HG03521 (cell line): ENCODE results near the gene TPPP.
"Not testable (repeated sequence)": the region's sequence is repeated elsewhere in the genome, so short reads cannot be mapped to it uniquely, and the experiment has no call there.

Experiments
- ATAC-seq: cut with Tn5 transposase; IDR thresholded peaks from one replicate; pipeline ENCODE4 v1.9.1; 2021; ENCODE audit warnings: mild to moderate bottlenecking, moderate library complexity; ENCODE audit not compliant: unreplicated experiment

TPPP gene

DNA sequence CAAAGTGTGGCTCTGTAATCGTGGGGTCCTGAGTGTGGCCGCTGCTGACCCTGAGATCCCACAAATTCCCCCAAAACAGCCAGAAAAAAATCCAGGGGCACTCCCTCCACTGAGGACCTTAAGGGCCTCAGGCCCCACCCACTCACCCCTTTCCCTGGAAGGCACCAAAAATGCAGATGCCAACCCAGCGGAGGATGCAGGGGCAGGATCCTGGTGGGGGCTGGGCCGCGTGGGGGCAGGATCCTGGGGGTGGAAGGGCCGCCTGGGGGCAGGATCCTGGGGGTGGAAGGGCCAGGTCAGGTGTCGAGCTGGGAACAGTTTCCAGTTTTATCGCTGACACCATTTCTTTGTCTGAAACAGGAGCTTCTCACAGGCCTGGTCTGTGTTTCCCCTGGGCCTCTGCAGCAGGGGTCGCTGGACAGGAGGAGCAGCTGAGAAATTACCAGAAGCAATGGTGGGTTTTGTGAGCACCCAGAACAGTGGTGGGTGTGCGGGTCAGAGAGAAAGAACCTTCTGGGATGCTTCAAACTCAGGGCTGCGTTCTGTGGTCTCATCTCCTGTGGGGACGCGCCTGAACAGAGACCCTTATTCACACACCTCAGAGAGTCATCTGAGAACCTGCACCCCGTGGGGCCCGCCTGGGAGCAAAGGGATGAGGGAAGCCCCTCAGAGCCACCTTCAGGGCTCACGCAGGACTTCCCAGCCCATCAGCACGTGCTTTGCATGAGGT, 13.8 kb downstream of the TPPP start:
- not testable (repeated sequence) for ATAC-seq

DNA sequence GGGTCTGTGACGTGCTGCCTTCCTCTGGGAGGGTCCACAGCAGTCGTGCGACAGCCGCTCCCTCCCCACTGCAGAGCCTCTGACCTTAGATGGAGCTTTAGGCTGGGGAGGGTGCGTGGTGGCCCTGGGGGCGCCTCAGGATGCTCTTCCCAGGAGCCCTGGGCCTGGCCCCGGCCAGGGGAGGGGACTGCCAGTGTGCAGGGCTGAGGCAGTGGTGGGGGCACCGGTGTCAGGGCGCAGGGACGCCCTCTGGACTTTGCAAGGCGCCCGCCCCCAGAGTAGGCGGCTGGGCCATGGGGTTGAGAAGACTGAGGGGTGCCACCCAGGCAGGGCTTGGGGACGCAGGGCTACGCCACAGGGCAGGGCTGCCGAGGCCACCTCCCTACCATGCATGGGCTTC, 14.6 kb downstream of the TPPP start:
- ATAC-seq = not testable (repeated sequence)

DNA sequence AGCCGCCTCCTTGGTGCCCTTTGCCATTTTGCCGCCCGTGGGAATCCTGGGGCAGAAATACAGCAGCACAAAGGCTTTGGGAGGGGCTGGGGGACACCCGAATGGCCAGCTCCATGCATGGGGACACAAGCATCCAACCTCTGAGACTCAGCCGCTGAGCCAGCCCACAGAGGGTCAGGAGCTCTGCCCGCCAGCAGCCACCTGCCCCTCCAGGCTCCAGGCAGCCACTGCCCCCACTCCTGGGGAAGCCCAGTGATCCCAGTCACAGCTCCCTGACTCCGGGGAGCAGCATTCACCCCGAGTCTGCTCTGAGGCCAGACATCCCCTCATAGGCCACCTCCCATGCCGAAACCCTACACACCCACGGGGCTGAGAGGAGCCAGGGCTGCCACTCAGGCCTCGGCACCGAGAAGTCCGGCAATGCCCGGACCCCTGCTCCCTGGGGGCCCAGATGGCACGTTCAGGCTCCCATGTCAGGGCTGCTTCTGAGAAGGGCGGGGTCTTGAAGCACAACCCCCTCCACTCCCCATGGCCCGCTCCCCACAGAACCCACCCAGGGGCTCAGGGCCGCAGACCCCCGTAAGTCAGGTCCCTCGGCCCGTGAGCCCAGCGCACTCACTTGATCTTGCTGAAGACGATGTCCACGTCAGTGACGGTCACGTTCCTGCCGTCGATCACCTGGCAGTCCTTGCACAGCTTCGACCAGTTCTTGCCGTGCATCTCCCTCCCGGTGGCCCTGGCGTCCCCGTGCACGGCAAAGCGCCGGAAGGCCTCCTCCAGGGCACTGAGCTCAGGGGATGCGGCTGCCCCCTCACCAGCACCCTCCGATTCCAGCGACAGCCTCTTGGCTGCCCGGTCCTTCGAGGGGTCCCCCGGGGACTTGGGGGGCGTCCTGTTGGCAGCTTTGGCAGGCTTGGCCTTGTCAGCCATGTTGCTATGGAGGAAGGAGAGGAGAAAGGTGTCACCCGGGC, 15.7 kb downstream of the TPPP start:
- ATAC-seq = no peak

DNA sequence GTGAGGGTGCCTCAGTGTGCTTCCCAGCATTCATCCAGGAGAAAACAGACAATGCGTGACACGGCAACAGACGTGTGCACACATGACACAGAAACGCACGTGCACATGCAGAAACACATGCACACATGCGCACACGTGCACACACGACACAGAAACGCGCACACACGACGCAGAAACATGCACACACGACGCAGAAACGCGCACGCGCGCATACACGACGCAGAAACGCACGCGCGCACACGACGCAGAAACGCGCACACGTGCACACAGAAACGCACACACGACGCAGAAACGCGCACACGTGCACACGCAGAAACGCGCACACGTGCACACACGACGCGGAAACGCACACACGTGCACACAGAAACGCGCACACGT, 16.5 kb downstream of the TPPP start:
- ATAC-seq = no peak

DNA sequence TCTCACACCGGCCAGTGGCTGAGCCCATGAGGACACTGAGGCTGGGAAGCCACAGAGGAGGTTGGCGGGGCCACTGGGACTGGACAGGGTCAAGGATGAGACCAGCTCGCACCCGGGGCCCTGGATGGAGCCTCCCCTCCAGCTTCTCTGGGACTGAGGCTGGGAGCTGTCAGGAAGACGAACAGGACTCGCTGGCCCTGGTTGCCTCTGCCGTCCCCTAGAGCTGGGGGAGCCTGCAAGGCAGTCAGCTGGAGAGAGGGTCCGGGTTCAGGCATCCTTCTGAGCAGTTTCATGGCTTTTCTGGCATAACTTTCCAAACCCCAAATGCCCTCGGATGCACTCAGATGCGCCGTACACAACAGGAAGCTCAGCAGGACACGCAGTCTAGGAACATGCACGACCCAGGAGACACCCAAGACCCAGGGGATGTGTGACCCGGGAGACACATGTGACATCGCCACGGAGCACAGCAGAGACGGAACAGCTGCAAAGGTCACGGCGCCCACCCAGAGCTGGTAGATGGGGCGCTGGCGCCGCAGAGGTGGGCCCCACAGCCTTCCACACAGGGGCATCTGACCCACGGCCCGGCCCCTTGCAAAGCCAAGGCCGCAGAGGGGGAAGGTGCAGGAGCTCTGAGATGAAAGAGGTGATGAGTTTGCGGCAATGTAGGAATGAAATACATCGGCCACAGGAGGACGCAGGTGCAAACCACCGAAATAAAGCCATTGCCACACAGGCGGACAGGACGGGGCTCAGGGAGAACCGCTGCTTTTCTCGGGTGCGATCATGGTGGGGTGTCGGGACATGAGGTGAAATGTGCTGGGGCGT, 17.1 kb downstream of the TPPP start:
- ATAC-seq = no peak

DNA sequence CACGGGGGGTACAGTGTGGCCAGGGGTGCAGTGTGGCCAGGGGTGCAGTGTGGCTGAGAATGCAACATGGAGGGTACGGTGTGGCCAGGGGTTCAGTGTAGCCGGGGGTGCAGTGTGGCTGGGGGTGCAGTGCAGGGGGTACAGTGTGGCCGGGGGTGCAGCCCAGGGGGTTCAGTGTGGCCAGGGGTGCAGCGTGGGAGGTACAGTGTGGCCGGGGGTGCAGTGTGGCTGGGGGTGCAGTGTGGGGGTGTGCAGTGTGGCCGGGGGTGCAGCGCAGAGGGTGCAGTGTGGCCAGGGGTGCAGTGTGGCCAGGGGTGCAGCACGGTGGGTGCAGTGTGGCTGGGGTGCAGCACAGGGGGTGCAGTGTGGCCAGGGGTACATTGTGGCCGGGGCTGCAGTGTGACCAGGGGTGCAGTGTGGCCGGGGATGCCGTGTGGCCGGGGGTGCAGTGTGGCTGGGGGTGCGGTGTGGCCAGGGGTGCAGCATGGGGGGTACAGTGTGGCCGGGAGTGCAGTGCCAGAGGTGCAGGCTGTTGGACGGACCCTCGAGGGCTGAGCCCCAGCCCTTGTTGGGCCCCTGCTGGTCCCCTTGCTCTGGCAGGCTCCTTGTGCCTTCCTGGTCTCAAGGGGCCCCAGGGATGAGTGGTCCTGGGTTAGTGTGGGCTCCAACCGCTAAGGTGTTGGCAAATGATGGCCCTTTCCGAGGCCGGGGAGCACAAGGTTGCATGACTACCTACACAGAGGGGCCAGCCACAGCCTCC, 17.9 kb downstream of the TPPP start:
- no peak for ATAC-seq

DNA sequence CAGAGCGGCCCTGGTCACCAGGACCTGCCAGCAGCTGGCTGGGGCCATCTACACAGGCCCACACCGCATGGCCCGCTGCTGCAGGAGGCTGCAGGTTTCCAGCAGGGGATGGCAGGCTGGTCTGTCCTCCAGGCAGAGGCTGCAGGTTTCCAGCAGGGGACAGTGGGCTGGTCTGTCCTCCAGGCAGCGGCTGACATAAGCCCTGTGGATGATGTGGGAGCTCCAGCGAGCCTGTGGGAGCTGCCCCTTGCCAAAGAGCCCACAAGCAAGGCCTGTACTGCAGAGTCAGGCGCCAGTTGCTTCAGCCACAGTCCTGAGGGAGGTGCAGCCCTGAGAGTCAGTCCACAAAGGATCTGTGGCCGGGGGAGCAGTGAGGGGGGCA, 18.5 kb downstream of the TPPP start:
- no peak for ATAC-seq

DNA sequence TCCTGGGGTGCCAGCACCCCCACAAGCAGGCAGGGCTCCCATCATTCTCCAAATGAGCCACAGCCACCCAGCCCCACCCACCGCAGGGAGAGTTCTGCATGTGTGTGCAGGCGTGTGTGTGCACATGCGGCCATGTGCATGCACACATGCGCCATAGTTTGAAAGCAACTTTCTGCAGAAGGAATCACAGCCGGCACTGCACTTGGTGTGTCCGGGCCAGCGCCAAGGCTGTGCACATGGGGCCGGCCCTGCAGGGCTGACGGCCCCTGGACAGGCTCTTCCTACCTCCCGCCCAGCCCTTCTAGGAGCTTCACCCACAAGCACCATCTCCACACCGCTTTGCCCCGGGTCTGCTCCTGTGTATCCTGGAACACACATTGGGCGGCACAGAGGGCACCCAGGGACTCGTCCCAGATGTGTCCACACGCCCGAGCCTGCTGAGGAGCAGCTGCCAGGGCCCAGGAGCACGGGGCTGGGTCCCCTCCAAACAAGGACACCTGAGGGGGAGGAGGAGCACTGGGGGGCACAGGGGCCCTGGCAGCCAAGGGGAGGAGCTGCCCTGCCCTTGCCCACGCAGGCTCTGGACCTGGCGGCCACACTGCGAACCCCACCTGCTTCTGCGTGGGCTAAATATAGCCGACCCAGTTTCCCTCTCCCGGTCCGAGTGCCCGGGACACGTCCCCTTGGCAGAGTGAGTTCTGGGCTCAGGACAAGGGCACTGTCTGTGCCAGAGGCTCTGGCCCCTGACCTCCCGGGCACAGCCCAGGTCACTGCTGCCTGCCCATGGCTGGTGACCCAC, 19.1 kb downstream of the TPPP start:
- ATAC-seq = no peak

DNA sequence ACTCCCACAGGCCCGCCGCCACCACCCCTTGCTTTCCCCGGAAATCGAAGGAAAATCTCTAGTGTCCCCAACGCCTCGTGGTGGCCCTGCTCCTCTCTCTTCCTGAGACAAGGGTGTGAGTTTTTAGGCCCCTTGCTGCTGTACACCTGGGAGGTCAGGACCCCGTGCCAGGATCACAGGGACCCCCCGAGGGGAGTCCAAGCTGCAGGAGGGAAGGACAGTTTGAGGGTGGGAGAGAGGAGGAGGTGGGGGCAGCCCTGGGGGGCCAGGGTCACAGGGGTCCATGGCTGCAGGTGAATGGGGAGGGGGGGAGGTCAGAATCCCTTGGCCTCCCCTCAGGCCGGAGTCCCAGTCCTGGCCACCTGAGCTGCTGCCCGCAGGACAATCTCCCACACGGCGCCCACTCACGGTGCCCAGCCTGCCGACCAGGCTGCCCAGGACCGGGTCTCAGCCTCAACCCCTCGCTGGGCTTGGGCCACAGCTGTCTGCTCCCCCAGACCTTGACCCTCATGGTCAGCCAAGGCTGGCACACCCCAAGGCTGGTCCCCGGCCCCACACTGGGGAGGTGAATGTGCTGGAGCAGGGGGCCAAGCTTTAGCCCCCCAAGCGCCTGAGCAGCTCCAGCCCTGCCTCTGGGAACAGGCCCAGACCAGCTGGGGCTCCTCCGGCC, 19.9 kb downstream of the TPPP start:
- no peak for ATAC-seq

DNA sequence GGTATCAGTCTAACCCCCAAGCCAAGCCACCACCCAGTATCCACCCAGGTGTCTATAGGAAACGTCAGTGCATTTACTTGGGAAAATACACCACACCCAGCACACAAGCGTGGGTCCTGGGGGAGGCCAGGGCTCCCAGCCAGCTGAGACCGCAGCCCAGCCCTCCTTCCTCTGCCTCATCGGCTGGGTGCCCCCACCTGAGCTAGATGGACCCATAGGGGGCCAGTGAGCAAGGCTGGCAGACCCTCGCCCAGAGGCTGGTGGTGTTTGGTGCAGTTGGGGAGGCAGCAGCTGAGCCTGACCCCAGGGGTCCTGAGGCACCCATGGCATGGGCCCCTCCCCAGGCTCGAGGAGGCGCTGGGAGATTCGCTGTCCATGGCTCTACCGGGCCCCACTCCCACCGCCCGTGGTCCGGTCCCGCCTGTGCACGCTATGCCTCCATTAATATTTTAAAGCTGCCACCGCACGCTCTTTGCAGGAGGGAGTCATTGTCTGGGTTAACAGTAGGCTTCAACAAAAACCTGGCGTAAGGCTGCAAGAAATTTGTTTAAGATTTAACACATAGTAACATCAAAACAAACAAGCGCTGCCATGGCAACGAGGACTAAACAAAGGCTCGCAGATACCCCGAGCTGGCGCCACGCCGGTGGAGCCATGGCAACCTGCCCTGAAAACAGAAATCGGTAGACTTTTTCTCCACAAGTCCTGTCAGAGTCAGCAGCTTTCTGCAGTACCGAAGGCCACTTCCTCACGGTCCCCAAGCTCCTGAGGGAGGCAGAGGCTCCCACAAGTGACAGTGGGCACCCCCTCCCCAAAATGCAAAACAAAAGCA, 20.6 kb downstream of the TPPP start:
- ATAC-seq = no peak

DNA sequence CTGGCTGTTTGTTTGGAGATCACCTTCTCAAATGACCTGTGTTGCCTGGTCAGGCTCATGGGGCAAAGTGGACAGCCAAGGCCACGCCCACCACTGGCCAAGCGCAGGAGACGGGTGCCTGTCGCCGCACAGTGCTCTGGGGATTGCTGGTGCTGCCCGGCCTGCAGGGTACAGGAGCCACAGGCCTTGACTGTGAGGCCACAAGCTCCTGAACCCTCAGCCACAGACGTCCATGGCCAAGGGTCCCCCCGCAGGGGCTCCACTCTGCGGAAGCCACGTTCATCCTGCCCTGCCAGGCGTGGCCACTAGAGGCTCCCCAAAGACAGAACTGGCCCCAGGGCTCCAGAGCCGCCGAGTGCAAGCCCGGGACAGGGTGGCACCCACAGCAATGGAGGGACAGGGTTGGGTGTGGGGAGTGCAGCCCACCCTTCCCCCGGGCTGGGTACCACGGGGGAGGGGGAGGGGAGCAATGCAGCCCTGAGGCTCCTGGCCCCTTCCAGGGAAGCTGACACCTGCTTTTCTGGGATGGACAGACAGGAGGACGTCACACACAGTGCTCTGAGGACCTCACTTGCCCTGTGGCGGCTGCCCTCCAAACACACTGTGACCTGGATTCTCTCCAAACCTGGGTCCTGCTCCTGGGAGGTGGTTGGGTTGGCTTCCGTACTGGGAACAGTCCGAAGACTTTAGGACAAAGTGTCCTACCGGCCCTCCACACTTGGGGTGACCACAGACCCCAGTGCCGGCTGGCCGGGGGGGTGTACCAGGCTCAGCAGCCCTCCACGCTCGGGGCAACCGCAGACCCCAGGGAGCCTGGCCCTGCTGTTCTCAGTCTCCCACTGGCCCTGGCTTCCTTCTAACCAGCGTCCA, 21.5 kb downstream of the TPPP start:
- ATAC-seq = peak; percentile 40

DNA sequence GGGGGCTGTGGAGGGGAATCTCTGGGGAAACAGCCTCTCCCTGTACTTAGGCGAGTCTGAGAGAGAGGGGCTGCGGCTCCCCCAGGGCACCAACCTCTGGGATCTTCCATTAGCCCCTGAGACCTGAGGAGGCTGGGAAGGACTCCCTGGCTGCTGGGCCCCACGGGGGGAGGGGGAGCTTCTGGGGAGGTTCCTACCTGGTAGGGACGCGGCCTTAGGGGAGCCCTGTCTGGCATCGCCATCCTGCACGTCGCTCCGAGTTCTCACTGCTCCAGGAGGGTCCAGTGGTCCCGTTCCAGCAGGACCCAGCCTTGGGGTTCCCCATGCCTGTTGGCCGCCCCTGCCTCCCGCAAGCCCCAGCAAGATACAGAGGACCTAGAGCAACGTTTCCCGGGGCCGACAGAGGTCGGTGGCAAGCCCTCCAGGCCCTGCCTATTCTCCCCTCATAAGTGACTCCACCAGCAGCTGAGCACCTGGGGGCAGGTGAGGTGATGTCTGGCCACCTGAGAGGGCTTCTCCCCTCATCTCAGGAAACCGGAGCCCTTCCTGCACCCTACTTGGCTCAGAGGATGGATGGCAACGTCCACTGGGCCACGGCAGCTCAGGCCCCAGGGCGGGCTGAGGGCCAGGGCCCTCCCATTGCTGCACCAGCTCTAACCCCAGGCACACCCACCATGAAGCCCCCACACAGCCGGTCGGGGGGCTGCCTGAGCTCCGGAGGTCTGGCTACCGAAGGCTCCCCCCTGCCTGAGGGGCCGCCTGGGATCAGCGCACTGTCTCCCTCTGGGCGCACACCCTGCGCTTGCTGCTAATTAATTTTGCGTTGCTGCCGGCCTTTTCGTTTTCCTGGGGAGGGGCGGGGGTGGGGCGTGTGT, 22.5 kb downstream of the TPPP start:
- ATAC-seq = no peak

DNA sequence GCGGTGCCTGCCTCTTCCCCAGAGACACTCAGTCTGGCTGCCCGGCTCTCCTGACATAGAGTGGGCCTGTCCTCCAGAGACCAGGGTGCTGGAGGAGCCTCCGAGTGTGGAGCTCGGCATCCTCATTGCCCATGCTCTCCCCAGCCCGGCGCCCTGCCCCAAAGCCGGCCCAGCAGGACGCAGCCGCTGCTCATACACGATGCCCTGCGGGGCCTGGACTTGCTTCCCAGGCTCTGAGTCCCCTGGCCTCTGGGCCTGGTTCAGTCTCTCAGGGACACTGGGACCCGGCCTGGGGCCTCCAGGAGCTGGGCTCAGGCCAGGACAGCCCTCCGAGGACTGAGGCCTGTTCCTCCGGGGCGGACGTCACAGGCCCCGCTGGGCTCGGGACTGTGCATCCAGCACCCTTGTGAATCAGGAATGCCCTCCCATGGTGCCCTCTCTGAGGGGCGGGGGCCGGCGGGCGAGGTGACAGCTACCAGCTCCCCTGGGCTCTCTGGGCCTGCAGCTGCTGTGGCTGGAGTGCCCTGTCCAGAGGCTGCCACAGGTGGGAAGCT, 23.2 kb downstream of the TPPP start:
- no peak for ATAC-seq

DNA sequence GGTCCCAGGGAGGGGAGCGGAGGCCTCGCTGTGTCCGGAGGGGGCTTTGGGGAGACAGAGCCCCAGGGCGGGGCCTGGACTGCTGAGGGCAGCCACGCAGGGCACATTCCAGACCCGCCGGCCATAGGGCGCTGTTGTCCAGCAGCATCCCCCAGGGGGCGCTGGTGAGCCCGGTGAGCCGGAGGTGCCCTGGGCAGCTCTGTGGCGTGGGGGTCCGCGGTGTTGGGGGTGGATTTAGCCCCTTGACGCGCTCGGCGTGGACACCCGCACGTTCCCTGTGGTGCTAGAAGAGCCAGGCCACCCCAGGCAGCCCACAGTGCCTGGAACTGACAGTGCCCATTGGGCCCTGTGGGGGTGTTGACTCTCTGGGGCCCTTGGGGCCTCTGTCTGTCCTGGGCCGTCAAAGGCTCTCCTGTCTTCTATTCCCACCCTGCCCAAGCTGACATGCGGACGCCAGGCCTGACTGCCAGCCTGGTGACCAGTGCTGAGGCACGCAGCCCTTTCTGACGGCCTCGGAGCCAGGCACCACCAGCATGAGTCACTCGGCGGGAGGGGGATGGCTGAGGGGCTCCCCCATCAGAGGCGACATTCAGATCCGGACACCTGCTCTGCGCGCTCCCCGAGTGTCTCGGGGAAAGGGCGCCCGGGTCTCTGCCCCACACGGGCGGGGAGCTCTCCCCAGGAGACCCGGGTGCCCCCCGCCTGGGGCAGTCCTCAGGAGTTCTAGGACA, 23.9 kb downstream of the TPPP start:
- ATAC-seq = no peak

DNA sequence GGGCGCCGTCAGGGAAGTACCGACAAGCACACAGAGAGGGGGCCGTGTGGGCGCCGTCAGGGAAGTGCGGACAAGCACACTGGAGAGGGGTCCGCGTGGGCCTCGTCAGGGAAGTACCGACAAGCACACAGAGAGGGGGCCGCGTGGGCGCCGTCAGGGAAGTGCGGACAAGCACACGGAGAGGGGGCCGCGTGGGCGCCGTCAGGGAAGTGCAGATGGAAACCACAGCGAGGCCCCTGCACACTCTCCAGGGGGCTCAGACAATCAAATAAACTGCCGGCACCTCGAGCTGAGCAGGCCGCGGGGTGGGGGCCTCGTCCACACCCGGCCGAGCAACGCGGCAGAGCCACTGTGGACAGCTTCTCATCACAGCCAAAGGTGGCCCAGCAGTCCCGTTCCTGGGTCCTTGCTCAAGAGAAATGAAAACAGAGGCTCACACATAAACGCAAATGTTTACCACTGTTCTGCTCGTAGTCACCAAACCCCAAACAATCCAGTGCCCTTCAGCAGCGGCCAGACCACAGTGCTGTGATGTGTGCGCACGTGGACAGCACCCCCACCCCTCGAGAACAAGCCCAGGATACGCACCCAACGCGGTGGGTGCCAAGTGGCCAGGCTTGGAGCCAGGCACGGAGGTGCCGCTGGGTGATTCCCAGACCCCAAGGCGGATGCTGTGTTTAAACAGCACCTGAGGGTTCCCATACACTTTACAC, 24.7 kb downstream of the TPPP start:
- no peak for ATAC-seq
